Mesodermal cell (in vitro differentiated cells): ENCODE measurements around the gene DAD1.

Source experiments
- H3K27ac ChIP-seq: 2 replicates; pipeline ENCODE4 v1.7.0; 2013; ENCODE audit warnings: mild to moderate bottlenecking, low read depth, low read length, moderate library complexity; ENCODE audit not compliant: severe bottlenecking
- H3K36me3 ChIP-seq: 2 replicates; pipeline ENCODE4 v1.7.1; 2013; ENCODE audit warnings: mild to moderate bottlenecking, low read length, moderate library complexity; ENCODE audit not compliant: control insufficient read depth, insufficient read depth
- H3K4me1 ChIP-seq: one replicate; pipeline ENCODE4 v1.7.1; 2013; ENCODE audit warnings: mild to moderate bottlenecking, low read length; ENCODE audit not compliant: insufficient read depth, control insufficient read depth, poor library complexity, severe bottlenecking
- H3K4me3 ChIP-seq: 2 replicates; pipeline ENCODE4 v1.7.0; 2013; ENCODE audit warnings: low read length, control low read depth, mild to moderate bottlenecking; ENCODE audit not compliant: insufficient read depth, poor library complexity, severe bottlenecking; ENCODE audit errors: extremely low read depth
- H3K9me3 ChIP-seq: 2 replicates; pipeline ENCODE4 v1.7.1; 2013; ENCODE audit warnings: mild to moderate bottlenecking, low read length, moderate library complexity; ENCODE audit not compliant: control insufficient read depth
- WGBS, 2 experiments: methylation state at CpG; one replicate each; pipeline ENCODE4 v1.1.5; 2013; ENCODE audit warnings: missing lambda C conversion rate in 2 of 2; ENCODE audit not compliant: insufficient coverage in 2 of 2; 5-methylcytosine and 5-hydroxymethylcytosine counted together

DAD1 gene

GRCh38 chr14:22518073-22518472 is 71.0 kb downstream of the DAD1 start:
- peaks cover 7% of the 10 kb centered on the region for H3K4me1 ChIP-seq
- no peaks in the 10 kb centered on the region for H3K9me3 ChIP-seq
- no peaks in the 10 kb centered on the region for H3K36me3 ChIP-seq
- no peak overlapping the region for H3K4me3 ChIP-seq
- 11 to 40% methylated on average over 1 to 2 of the region's 2 CpGs for WGBS, 2 experiments
- no peak overlapping the region for H3K27ac ChIP-seq

- no peak overlapping the region for H3K27ac ChIP-seq
- 100% methylated on average over 1 of the region's 7 CpGs; no CpG with 5 or more reads in 1 of the 2 experiments for WGBS, 2 experiments
- H3K4me3 ChIP-seq, result no peak overlapping the region
- H3K4me1 ChIP-seq, result peaks cover 7% of the 10 kb centered on the region
- H3K9me3 ChIP-seq, result no peaks in the 10 kb centered on the region
- H3K36me3 ChIP-seq, result no peaks in the 10 kb centered on the region
Measured at GRCh38 chr14:22517117-22517720, 71.8 kb downstream of the DAD1 start.

GRCh38 chr14:22515929-22516328 is 73.1 kb downstream of the DAD1 start:
- H3K27ac ChIP-seq, result no peak overlapping the region
- H3K36me3 ChIP-seq, result no peaks in the 10 kb centered on the region
- no peaks in the 10 kb centered on the region for H3K9me3 ChIP-seq
- 92% methylated on average over 1 of the region's 2 CpGs; no CpG with 5 or more reads in 1 of the 2 experiments for WGBS, 2 experiments
- peaks cover 11% of the 10 kb centered on the region for H3K4me1 ChIP-seq
- H3K4me3 ChIP-seq, result no peak overlapping the region
